Measurements from ENCODE around the gene TIMM50. TPM values are rescaled to one million over a fixed set of nuclear protein-coding genes. Genes with fewer than 3 reads are reported as not detected.
A peak's percentile ranks its signal among the peaks of the same experiment; 100 is the strongest.

Gene TIMM50
- total and polyA plus RNA-seq, 4 donors, result 24.3 to 39.9 (median 30.5) TPM

DNA sequence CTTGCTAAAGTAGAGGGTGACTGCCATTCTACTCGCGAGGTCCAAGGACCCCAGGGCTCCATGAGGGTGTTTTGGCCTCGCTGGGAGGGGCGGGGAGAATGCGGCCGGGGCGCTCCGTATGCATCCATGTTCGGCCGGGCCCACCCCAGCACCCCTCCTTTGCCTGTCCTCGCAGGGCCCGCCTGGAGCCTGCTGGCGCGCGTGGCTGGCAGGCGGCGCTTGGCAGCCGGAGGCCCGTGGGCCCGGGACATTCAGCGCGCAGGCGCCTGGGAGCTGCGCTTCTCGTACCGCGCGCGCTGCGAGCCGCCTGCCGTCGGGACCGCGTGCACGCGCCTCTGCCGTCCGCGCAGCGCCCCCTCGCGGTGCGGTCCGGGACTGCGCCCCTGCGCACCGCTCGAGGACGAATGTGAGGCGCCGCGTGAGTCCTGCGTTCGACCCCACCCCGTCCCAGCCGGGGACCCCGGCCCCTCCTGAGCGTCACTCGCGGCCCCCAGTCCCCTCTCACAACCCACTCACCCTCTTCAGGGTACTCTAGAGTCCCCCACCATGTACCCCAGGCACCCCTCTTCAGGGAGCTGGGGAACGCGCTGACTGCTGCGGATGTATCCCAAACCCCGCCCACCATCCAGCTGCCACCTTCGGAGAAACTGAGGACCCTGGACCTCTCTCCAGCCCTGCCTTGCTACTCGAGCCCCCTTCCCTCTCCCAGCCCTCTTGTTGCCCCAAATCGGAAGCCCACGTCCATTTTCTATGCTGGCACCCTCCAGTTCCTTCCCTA lies 22.2 kb downstream of the TIMM50 start (continued):
- no peak for TF ChIP-seq SP1 (IDR thresholded peaks at IDR 0.05)

DNA sequence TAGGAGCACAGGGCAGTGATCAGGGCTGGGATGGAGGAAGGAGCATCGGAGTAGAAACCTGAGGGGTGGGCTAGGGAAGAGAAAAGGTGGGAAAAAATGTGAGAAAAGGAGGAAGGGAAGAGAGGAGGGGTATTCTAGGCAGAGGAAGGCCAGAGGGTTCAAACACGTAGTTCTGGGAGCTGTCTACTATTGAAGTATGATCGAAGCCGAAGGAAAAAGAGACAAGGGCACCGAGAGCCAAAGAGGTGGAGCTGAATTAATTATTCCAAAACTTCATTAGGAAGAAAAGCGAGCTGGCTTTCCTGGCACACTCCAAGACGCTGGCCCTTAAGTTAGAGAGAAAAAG lies 25.9 kb downstream of the TIMM50 start:
- no peak for DNase-seq (ENCODE audit: low spot score)
- H3K27me3 ChIP-seq (ENCODE audit: control insufficient read depth in 4 of 4, insufficient read depth in 4 of 4, low read length in 3 of 4), result peaks cover 2 to 19% (median 7%) of the 10 kb centered on the region in 4 donors
- TF ChIP-seq HNF4G (IDR thresholded peaks at IDR 0.05), result no peak
- no peak for TF ChIP-seq YY1 (IDR thresholded peaks at IDR 0.05)
- TF ChIP-seq FOXA2 (IDR thresholded peaks at IDR 0.05), result no peak
- TF ChIP-seq GABPA (IDR thresholded peaks at IDR 0.05 in 1 of 2, conservative IDR thresholded peaks at IDR 0.05 in 1 of 2), result no peak
- TF ChIP-seq, protein P1, sequence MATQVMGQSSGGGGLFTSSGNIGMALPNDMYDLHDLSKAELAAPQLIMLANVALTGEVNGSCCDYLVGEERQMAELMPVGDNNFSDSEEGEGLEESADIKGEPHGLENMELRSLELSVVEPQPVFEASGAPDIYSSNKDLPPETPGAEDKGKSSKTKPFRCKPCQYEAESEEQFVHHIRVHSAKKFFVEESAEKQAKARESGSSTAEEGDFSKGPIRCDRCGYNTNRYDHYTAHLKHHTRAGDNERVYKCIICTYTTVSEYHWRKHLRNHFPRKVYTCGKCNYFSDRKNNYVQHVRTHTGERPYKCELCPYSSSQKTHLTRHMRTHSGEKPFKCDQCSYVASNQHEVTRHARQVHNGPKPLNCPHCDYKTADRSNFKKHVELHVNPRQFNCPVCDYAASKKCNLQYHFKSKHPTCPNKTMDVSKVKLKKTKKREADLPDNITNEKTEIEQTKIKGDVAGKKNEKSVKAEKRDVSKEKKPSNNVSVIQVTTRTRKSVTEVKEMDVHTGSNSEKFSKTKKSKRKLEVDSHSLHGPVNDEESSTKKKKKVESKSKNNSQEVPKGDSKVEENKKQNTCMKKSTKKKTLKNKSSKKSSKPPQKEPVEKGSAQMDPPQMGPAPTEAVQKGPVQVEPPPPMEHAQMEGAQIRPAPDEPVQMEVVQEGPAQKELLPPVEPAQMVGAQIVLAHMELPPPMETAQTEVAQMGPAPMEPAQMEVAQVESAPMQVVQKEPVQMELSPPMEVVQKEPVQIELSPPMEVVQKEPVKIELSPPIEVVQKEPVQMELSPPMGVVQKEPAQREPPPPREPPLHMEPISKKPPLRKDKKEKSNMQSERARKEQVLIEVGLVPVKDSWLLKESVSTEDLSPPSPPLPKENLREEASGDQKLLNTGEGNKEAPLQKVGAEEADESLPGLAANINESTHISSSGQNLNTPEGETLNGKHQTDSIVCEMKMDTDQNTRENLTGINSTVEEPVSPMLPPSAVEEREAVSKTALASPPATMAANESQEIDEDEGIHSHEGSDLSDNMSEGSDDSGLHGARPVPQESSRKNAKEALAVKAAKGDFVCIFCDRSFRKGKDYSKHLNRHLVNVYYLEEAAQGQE (IDR thresholded peaks at IDR 0.05), result no peak
- TF ChIP-seq, protein P2, sequence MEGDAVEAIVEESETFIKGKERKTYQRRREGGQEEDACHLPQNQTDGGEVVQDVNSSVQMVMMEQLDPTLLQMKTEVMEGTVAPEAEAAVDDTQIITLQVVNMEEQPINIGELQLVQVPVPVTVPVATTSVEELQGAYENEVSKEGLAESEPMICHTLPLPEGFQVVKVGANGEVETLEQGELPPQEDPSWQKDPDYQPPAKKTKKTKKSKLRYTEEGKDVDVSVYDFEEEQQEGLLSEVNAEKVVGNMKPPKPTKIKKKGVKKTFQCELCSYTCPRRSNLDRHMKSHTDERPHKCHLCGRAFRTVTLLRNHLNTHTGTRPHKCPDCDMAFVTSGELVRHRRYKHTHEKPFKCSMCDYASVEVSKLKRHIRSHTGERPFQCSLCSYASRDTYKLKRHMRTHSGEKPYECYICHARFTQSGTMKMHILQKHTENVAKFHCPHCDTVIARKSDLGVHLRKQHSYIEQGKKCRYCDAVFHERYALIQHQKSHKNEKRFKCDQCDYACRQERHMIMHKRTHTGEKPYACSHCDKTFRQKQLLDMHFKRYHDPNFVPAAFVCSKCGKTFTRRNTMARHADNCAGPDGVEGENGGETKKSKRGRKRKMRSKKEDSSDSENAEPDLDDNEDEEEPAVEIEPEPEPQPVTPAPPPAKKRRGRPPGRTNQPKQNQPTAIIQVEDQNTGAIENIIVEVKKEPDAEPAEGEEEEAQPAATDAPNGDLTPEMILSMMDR (IDR thresholded peaks at IDR 0.05; ENCODE audit: low read depth, low read length, missing input control), result no peak
- TF ChIP-seq EGR1 (IDR thresholded peaks at IDR 0.05; ENCODE audit: low read depth in 2 of 2), result no peak

DNA sequence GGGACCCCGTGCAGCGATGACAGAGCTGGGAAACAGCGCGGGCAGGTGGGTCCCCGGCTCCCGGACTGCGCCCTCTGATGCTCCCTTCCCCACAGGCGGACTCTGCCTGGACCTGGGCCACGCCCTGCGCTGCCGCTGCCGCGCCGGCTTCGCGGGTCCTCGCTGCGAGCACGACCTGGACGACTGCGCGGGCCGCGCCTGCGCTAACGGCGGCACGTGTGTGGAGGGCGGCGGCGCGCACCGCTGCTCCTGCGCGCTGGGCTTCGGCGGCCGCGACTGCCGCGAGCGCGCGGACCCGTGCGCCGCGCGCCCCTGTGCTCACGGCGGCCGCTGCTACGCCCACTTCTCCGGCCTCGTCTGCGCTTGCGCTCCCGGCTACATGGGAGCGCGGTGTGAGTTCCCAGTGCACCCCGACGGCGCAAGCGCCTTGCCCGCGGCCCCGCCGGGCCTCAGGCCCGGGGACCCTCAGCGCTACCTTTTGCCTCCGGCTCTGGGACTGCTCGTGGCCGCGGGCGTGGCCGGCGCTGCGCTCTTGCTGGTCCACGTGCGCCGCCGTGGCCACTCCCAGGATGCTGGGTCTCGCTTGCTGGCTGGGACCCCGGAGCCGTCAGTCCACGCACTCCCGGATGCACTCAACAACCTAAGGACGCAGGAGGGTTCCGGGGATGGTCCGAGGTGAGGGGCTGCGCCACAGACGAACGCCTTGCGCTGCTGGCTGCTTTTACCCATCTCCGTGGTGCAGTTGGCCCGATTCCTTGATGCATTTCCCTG lies 26.5 kb downstream of the TIMM50 start:
- H3K4me1 ChIP-seq (ENCODE audit: control insufficient read depth in 4 of 4, insufficient read depth in 4 of 4, low read length in 3 of 4), result peaks cover 2 to 14% (median 12%) of the 10 kb centered on the region in 4 donors
- H3K4me3 ChIP-seq (ENCODE audit: low read depth in 1 of 3, low read length in 3 of 3), result peak overlapping the region in 1 of 3 donors; percentile 43
- DNase-seq (ENCODE audit: low spot score), result no peak
- H3K27me3 ChIP-seq (ENCODE audit: control insufficient read depth in 4 of 4, insufficient read depth in 4 of 4, low read length in 3 of 4), result peaks cover 2 to 19% (median 7%) of the 10 kb centered on the region in 4 donors
- no peaks in the 10 kb centered on the region for H3K36me3 ChIP-seq (ENCODE audit: control insufficient read depth in 4 of 4, insufficient read depth in 3 of 4, low read depth in 1 of 4, low read length in 3 of 4)
- no peaks in the 10 kb centered on the region for H3K9me3 ChIP-seq (ENCODE audit: control insufficient read depth in 4 of 4, low read length in 3 of 4)
- H3K9ac ChIP-seq (ENCODE audit: low read depth in 1 of 2, low read length in 2 of 2), result no peak overlapping the region
- H3K27ac ChIP-seq (ENCODE audit: low read depth in 1 of 2, low read length in 2 of 2), result no peak overlapping the region
- 5% methylated on average over 96 of the region's 96 CpGs for WGBS
- TF ChIP-seq GABPA (IDR thresholded peaks at IDR 0.05 in 1 of 2, conservative IDR thresholded peaks at IDR 0.05 in 1 of 2), result no peak
- TF ChIP-seq, protein P3, sequence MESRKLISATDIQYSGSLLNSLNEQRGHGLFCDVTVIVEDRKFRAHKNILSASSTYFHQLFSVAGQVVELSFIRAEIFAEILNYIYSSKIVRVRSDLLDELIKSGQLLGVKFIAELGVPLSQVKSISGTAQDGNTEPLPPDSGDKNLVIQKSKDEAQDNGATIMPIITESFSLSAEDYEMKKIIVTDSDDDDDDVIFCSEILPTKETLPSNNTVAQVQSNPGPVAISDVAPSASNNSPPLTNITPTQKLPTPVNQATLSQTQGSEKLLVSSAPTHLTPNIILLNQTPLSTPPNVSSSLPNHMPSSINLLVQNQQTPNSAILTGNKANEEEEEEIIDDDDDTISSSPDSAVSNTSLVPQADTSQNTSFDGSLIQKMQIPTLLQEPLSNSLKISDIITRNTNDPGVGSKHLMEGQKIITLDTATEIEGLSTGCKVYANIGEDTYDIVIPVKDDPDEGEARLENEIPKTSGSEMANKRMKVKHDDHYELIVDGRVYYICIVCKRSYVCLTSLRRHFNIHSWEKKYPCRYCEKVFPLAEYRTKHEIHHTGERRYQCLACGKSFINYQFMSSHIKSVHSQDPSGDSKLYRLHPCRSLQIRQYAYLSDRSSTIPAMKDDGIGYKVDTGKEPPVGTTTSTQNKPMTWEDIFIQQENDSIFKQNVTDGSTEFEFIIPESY (IDR thresholded peaks at IDR 0.05), result no peak
- TF ChIP-seq HNF4A (conservative IDR thresholded peaks at IDR 0.05), result no peak
- TF ChIP-seq EGR1 (IDR thresholded peaks at IDR 0.05; ENCODE audit: low read depth in 2 of 2), result no peak
- TF ChIP-seq RAD21 (IDR thresholded peaks at IDR 0.05), result no peak
- TF ChIP-seq, protein P2 (IDR thresholded peaks at IDR 0.05; ENCODE audit: low read depth, low read length, missing input control), result no peak
- TF ChIP-seq, protein P1 (IDR thresholded peaks at IDR 0.05), result no peak
- TF ChIP-seq FOXA2 (IDR thresholded peaks at IDR 0.05), result no peak
- TF ChIP-seq NR2F2 (IDR thresholded peaks at IDR 0.05), result no peak
- no peak for TF ChIP-seq HNF4G (IDR thresholded peaks at IDR 0.05)
- TF ChIP-seq YY1 (IDR thresholded peaks at IDR 0.05), result no peak

More for the DNA sequence above, 25.9 kb downstream of the TIMM50 start:
- Histone ChIP-seq H3K9me3 (ENCODE audit: control insufficient read depth in 4 of 4, low read length in 3 of 4) (no peaks in the 10 kb centered on the region), H3K4me1 (ENCODE audit: control insufficient read depth in 4 of 4, insufficient read depth in 4 of 4, low read length in 3 of 4) (peaks cover 2 to 14% (median 12%) of the 10 kb centered on the region in 4 donors), H3K36me3 (ENCODE audit: control insufficient read depth in 4 of 4, insufficient read depth in 3 of 4, low read depth in 1 of 4, low read length in 3 of 4) (no peaks in the 10 kb centered on the region), H3K9ac (ENCODE audit: low read depth in 1 of 2, low read length in 2 of 2) (no peak overlapping the region), H3K4me3 (ENCODE audit: low read depth in 1 of 3, low read length in 3 of 3) (peak overlapping the region in 1 of 3 donors; percentile 43), H3K27ac (ENCODE audit: low read depth in 1 of 2, low read length in 2 of 2) (no peak overlapping the region)
- 58% methylated on average over 7 of the region's 7 CpGs for WGBS

Data from liver (tissue), 9 donors.